PC-9 (cell line): ENCODE measurements around the gene ALG14. TPM values are rescaled to one million over a fixed set of nuclear protein-coding genes. Genes with fewer than 3 reads are reported as not detected.

Experiments
- BruUV-seq: library from RNA; stranded (reverse); fragments of 400-500 nt; replicated peaks from 2 replicates; lab custom pipeline; 2021; lab: Mats Ljungman, UMichigan
- CTCF ChIA-PET: fragments of 300-600 bp; sonication (Branson Sonifier 250); formaldehyde crosslinking; loops from one replicate; lab custom pipeline; 2022; ENCODE audit warnings: antibody characterized with exemption; lab: Charles Lee
- POLR2A ChIA-PET: fragments of 300-600 bp; sonication (Branson Sonifier 250); formaldehyde crosslinking; loops from one replicate; lab custom pipeline; 2022; ENCODE audit warnings: antibody characterized with exemption; ENCODE audit not compliant: unreplicated experiment; lab: Charles Lee
- DNase-seq, 2 experiments: peaks; one replicate each; pipeline versions ENCODE4 v3.0.0 to v3.0.0-alpha.2; 2015 to 2022; ENCODE audit warnings: mixed read lengths in 1 of 2
- H2AFZ ChIP-seq: fragments of 200-600 bp; sonication (generic); 2 replicates; pipeline ENCODE4 v1.8.1; 2017; ENCODE audit warnings: antibody characterized with exemption
- H3F3A ChIP-seq: fragments of 200-600 bp; sonication (generic); 2 replicates; pipeline ENCODE4 v1.8.1; 2017; ENCODE audit warnings: antibody characterized with exemption, mild to moderate bottlenecking, low read depth; ENCODE audit not compliant: insufficient read depth
- H3K27ac ChIP-seq: fragments of 200-600 bp; sonication (generic); 2 replicates; pipeline ENCODE4 v1.6.1; 2016; ENCODE audit warnings: mixed run types
- H3K27me3 ChIP-seq: fragments of 200-600 bp; sonication (generic); 2 replicates; pipeline ENCODE4 v1.6.1; 2016; ENCODE audit warnings: low read depth, mixed run types; ENCODE audit not compliant: insufficient read depth
- H3K36me3 ChIP-seq: fragments of 200-600 bp; sonication (generic); 2 replicates; pipeline ENCODE4 v1.6.1; 2016; ENCODE audit warnings: low read depth, mixed run types
- H3K4me1 ChIP-seq: fragments of 200-600 bp; sonication (generic); replicated peaks from 2 replicates; pipeline ENCODE4 v1.6.1; 2016; ENCODE audit warnings: mixed run types; ENCODE audit not compliant: insufficient read depth
- H3K4me2 ChIP-seq: fragments of 200-600 bp; sonication (generic); 2 replicates; pipeline ENCODE4 v1.6.1; 2017; ENCODE audit warnings: mixed run types
- H3K4me3 ChIP-seq: fragments of 200-600 bp; sonication (generic); 2 replicates; pipeline ENCODE4 v1.6.1; 2016; ENCODE audit warnings: mixed run types
- H3K79me2 ChIP-seq: fragments of 200-600 bp; sonication (generic); 2 replicates; pipeline ENCODE4 v1.6.1; 2017; ENCODE audit warnings: low read depth, mixed run types
- H3K9me2 ChIP-seq: fragments of 200-600 bp; sonication (generic); 2 replicates; pipeline ENCODE4 v1.8.1; 2017; ENCODE audit warnings: mild to moderate bottlenecking; ENCODE audit not compliant: insufficient read depth
- H3K9me3 ChIP-seq: fragments of 200-600 bp; sonication (generic); 2 replicates; pipeline ENCODE4 v1.8.1; 2016; ENCODE audit warnings: low read depth; ENCODE audit not compliant: insufficient read depth
- H4K20me1 ChIP-seq: fragments of 200-600 bp; sonication (generic); 2 replicates; pipeline ENCODE4 v1.8.1; 2017; ENCODE audit not compliant: insufficient read depth
- CTCF ChIP-seq: fragments of 200-600 bp; sonication (generic); conservative IDR thresholded peaks from 2 replicates; pipeline ENCODE4 v1.6.1; 2017; ENCODE audit warnings: mixed run types, antibody characterized with exemption, mild to moderate bottlenecking, moderate library complexity
- EZH2 ChIP-seq: fragments of 200-600 bp; sonication (generic); IDR thresholded peaks from 2 replicates; pipeline ENCODE4 v1.8.0; 2017; ENCODE audit warnings: antibody characterized with exemption, low read depth
- intact Hi-C: fragments of 100-400 bp; cut with micrococcal nuclease; formaldehyde crosslinking; loops from one replicate; pipeline ENCODE4 v1.10.0; 2022; ENCODE audit not compliant: unreplicated experiment
- total RNA-seq: library from RNA; stranded (reverse); gene quantifications from 2 replicates; pipeline ENCODE4 v1.2.3, GENCODE V29; 2021

Gene ALG14
- total RNA-seq, 1 experiment from 2014 or later = 8.6 TPM

- Histone ChIP-seq H3K79me2 (no peaks in the 10 kb centered on the region), H3F3A (no peaks in the 10 kb centered on the region), H3K27ac (no peak overlapping the region), H2AFZ (no peak overlapping the region), H3K4me3 (no peak overlapping the region), H3K9me3 (no peaks in the 10 kb centered on the region), H3K4me1 (peaks cover 15% of the 10 kb centered on the region), H3K4me2 (no peak overlapping the region), H3K36me3 (no peaks in the 10 kb centered on the region), H3K27me3 (no peaks in the 10 kb centered on the region), H4K20me1 (no peaks in the 10 kb centered on the region), H3K9me2 (no peaks in the 10 kb centered on the region)
- no TSS peak for BruUV-seq
- intact Hi-C loops = no loop called here
- POLR2A ChIA-PET = no interaction called here
- DNase-seq = no peak
- TF ChIP-seq EZH2 (no peak), CTCF (no peak)
- CTCF ChIA-PET = interaction anchor here (0.6 kb wide), 1 partner anchor 39 kb away, joined by 3 read pairs; no protein-coding TSS in a partner anchor
These were observed 93.6 kb downstream of the ALG14 start for GRCh38 chr1:94979131-94979530.

GRCh38 chr1:94978401-94978800 is 94.3 kb downstream of the ALG14 start:
- Histone ChIP-seq H3K9me3 (no peaks in the 10 kb centered on the region), H3K9me2 (no peaks in the 10 kb centered on the region), H3K4me2 (no peak overlapping the region), H3K79me2 (no peaks in the 10 kb centered on the region), H3K4me3 (no peak overlapping the region), H2AFZ (no peak overlapping the region), H3K36me3 (no peaks in the 10 kb centered on the region), H3F3A (no peaks in the 10 kb centered on the region), H3K27ac (no peak overlapping the region), H4K20me1 (no peaks in the 10 kb centered on the region), H3K27me3 (no peaks in the 10 kb centered on the region), H3K4me1 (peaks cover 13% of the 10 kb centered on the region)
- ChIA-PET POLR2A (interaction anchor here (0.7 kb wide), 1 partner anchor 42 kb away, joined by 10 read pairs; no protein-coding TSS in a partner anchor), CTCF (interaction anchor here (0.6 kb wide), 1 partner anchor 40 kb away, joined by 3 read pairs; no protein-coding TSS in a partner anchor)
- DNase-seq = no peak
- intact Hi-C loops = no loop called here
- TF ChIP-seq CTCF (no peak), EZH2 (no peak)
- BruUV-seq = no TSS peak

DNA sequence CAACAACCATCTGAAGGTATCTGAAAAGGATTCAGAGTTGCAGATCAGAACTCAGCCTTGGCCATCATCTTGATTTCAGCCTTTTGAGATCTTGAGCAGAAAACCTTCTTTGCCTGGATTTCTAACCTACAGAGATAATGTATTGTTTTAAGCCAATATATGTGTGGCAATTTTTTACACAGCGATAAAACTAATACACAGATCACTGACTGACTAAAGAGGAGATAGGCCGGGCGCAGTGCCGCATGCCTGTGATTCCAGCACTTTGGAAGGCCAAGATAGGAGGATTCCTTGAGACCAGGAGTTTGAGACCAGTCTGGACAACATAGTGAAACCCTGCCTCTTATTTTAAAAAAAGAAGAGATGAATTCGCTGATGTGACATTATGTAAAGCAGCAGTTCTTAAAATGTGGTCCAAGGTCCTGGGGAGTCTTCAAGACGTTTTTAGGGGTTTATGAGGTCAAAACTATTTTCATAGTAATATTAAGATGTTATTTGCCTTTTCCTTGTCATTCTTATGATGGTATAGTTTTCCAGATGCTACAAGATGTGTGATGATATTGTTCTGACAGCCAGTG is 95.7 kb downstream of the ALG14 start:
- no peaks in the 10 kb centered on the region for H4K20me1 ChIP-seq
- H3K4me3 ChIP-seq = no peak overlapping the region
- H2AFZ ChIP-seq = no peak overlapping the region
- H3K79me2 ChIP-seq = no peaks in the 10 kb centered on the region
- H3K9me2 ChIP-seq = no peaks in the 10 kb centered on the region
- no peaks in the 10 kb centered on the region for H3K4me1 ChIP-seq
- ChIA-PET POLR2A (no interaction called here), CTCF (no interaction called here)
- no peaks in the 10 kb centered on the region for H3K36me3 ChIP-seq
- DNase-seq = no peak
- no TSS peak for BruUV-seq
- H3F3A ChIP-seq = no peaks in the 10 kb centered on the region
- no peaks in the 10 kb centered on the region for H3K27me3 ChIP-seq
- H3K4me2 ChIP-seq = no peak overlapping the region
- intact Hi-C loops = no loop called here
- H3K27ac ChIP-seq = no peak overlapping the region
- TF ChIP-seq CTCF = no peak
- TF ChIP-seq EZH2 = no peak
- H3K9me3 ChIP-seq = no peaks in the 10 kb centered on the region
